Stimulated activated CD4-positive, alpha-beta T cell treated with anti-CD3 and anti-CD28 coated beads, Interleukin-2, amount 100 ng/mL, for 48 hours (primary cell): ENCODE measurements around the gene ZDHHC19.
"Not testable (repeated sequence)": the region's sequence is repeated elsewhere in the genome, so short reads cannot be mapped to it uniquely, and the experiment has no call there.

Experiments used
- DNase-seq, 2 donors: peaks; one replicate each; pipeline ENCODE4 v3.0.0-alpha.2; 2020

ZDHHC19 gene

DNA sequence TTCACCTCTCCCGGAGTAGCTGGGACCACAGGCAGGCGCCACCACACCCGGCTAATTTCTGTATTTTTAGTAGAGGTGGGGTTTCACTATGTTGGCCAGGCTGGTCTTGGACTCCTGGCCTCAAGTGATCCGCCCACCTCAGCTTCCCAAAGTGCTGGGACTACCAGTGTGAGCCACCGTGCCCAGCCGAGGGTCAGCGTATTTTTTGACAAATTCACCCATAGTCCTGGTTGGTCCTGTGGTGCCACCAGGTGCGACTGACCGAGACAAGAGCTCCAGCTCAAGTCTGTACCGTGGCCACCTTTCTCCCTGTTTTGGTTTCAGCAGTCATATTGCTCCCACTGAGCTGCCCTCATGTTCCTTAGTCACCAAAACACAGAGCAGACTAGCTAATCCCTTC lies 13.9 kb upstream of the ZDHHC19 start:
- no peak for DNase-seq

DNA sequence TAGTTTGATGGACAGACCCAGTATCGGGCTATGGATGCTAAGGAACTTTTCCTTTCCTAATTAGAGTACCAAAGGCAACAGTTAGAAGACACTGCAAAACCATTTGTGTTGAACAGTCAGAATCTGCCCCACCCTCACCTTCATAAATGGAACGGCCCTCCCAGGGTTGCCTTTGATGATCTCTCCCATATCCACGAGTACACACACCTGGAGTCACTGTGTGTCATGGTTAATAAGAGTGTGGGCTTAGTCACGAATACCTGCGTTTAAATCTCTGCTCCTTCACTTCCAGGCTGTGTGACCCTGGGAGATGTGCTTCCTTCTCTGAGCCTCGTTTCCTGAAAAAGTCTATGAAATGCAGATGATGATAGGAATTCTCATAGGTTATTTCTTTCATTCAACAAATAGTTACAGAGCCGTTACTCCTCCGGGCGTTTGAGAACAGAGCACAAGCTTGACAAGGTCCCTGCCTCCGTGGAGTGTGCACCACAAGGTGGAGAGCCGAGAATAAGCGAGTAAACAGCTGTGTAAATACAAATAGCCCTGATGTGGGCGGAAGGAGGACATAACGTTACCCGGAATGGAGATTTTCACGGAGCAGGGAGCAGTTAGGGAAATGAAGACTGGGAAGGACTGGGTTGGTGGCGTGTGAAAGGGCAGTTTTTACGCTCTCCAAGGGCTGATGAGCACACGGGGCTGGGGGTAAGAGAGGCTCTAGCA lies 11.8 kb upstream of the ZDHHC19 start:
- no peak for DNase-seq

DNA sequence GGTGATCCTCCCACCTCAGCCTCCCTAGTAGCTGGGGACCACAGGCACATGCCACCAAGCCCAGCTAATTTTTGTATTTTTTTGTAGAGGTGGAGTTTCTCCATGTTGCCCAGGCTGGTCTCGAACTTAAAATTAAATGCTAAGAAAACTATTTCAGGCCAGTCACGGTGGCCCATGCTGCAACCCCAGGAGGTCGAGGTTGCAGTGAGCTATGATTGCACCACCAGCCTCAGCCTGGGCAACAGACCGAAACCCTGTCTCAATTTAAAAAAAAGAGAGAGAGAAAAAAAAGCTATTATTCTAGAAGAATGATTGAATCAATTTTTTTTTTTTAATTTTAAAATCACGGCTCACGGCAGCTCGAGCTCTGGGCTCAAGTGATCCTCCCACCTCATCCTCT lies 9.8 kb upstream of the ZDHHC19 start:
- no peak for DNase-seq

- DNase-seq = no peak
Measured at GRCh38 chr3:196220587-196220986, 9.4 kb upstream of the ZDHHC19 start.

- no peak for DNase-seq
Measured at GRCh38 chr3:196219970-196220311, 8.7 kb upstream of the ZDHHC19 start.

DNA sequence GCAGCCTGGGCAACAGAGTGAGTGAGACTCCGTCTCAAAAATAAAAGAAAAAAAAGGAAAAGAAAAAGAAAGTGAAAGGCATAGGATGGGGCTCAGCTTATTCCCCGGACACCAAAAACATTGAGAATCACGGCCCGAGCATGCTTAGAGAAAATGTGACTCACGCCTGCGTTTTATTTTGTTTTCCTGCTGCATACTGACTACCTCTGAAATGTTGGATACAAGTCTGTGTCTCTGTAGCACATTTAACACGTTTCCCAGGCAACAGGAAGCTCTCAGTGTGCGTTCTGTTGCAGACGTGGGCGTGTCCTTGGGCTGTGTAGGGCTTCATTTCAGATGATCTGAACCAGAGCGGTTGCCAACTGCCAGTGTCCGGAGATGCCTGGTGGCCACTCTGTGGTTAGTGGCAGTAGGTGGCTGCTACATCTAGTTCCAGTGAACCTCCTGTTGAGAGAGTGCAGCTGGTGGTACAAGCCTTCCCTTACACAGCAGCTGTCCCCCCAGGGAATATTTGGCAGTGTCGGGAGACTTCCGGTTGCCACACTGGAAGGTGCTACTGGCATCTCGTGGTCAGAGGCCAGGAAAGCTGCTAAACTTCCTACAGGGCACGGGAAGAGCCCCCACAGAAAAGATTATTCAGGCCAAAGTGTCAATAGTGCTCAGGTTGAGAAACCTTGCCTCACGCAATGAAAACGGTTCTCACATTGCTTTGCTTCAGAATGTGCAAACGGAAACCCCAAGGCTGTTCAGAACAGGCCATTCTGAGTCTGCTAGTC lies 8.2 kb upstream of the ZDHHC19 start:
- DNase-seq = peak; percentile 47

DNA sequence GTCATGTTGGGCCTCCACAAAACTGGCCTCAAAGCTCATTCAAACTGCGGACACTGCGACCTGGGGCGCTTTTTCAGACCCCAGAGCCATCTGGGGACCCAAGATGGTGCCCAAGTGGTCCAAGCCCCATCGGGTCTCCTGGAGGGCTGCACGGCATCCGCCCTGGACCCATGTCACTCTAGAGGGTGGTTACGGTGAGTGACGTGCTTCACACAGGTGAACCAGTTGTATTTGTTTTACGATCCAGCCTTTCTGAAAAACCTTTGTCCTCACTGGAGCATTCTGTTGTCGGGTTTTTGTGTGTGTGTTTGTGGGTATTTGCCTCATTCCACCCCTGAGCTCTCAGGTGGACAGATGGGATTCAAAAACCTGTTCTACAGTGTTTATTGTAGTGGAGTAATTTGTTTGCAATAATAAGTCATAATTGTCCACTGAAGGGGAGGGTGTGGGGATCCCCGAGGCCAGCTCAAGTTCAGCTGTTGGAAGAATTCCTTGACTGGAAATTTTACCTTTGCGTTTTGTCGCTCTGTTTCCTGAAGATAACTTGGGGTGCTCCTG lies 7.0 kb upstream of the ZDHHC19 start:
- no peak for DNase-seq

DNA sequence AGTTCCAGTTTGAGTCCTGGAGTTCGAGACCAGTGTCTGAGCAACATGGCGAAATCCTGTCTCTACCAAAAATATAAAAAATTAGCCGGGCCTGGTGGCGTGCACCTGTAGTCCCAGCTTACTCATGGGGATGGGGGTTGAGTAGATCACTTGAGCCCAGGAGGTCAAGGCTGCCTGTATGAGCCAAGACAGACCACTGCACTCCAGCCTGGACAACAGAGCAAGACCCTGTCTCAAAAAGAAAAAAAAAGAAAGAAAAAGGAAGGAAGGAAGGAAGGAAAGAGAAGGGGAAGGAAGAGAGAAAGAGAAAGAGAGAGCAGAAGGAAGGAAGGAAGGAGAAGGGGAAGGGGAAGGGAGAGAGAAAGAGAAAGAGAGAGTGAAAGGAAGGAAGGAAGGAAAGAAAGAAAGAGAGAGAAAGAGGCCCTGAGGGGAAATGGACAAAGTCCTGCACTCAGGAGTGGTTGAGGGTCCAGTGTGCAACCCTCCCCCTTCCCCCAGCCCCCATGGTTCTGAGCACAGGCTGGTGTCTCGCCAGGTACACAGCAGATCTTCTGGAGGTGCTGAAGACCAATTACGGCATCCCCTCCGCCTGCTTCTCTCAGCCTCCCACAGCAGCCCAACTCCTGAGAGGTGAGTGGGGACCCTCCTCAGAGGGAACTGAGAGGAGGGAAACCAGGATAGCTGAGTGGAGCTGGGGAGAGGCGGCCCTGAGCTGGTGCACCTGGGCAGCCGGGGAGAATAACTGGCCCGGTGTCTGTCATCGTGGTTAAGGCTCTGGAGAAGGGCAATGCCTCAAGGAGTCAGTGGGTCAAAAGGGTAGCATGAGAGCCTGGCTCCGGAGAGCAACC lies 6.3 kb upstream of the ZDHHC19 start:
- no peak for DNase-seq

- DNase-seq = no peak
Measured at GRCh38 chr3:196216681-196217211, 5.5 kb upstream of the ZDHHC19 start.

- DNase-seq = no peak
Measured at GRCh38 chr3:196216089-196216564, 4.9 kb upstream of the ZDHHC19 start, which contains the start of gene SLC51A. Gene SLC51A (plus strand): TSS chr3:196216534. CDS start chr3:196216713, 179 bp downstream.

DNA sequence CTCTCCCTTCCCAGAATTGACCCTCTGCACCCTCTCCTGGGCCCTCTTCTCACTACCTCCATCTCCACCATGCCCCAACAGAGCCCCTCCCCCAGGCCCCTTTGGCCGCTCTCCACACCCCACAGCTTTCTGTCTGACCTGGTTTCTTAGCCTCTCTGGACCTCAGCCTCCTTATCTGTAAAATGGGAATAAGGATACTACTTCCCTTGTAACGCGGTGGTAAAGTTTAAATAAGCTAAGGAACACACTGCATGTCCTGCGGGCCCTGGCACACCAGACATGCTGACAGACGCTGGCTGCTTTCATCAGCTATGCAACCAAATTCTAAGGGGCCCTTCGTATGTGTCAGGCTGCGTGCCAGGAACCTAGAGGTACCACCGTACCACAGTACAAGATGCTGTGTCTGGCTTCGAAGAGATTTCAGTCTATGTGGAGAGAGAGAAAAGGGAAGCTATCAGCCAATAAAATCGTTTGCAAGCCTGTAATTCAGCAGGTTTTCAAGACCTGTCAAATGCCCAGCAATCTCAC lies 4.4 kb upstream of the ZDHHC19 start:
- no peak for DNase-seq

DNA sequence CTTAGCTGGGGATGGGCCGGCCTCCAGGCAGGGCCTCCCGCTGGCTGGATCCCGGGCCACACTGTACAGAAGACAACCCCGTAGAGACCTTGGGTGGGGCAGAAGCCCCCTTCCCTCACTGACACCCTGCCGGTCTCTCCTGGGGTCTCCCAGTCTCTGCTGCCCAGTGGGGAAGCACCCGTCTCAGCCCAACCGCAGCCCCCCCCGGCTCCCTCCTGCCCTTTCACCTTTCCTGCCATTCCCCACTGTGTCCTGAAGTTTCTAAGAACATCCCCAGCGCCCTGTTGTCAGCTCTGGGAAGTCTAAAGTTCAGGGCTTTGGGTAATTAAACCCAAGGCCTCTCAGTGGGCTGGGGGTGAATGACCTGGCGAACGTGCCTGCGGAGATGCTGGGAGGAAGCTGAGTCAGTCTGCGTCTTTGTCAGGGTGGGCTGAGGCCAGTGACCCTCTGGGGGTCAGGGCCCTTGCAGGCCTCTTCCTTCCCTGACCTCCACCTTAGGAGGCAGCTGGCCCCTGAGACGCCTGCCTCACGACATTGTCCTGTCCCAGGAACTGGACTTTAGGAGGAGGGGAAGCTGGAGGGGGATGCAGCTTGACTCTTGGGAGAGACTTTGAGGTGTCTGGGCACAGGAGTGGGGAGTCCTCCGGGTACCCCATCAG lies 3.7 kb upstream of the ZDHHC19 start:
- DNase-seq = no peak

DNA sequence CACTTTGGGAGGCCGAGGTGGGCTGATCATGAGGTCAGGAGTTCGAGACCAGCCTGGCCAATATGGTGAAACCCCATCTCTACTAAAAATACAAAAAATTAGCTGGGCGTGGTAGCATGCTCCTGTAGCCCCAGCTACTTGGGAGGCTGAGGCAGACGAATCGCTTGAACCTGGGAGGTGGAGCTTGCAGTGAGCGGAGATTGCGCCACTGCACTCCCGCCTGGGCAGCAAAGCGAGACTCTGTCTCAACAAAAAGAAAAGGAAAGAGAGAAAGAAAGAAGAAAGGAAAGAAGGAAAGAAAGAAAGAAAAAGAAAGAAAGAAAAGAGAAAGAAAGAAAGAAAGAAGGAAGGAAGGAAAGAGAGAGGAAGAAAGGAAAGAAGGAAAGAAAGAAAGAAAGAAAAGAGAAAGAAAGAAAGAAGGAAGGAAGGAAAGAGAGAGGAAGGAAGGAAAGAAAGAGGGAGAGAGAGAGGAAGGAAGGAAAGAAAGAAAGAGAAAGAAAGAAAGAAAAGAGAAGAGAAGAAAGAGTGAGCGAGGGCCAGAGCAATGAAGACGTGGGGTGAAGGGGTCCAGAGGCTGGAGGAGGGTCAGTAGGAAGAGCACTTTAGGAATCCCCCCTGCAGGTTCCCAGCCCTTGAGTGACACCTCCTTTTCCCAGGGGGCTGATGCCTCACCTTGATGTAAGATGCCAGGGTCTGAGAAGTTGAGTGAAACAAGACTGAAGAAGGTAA lies 1.1 kb downstream of the ZDHHC19 start:
- DNase-seq = not testable (repeated sequence)

GRCh38 chr3:196208942-196209695 lies 2.1 kb downstream of the ZDHHC19 start:
- DNase-seq = no peak

- peak; percentile 50 to 64 for DNase-seq
Measured at GRCh38 chr3:196207833-196208607, 3.2 kb downstream of the ZDHHC19 start.

- no peak for DNase-seq
Measured at GRCh38 chr3:196207159-196207832, 3.9 kb downstream of the ZDHHC19 start.

- not testable (repeated sequence) for DNase-seq
Measured at GRCh38 chr3:196205442-196206205, 5.6 kb downstream of the ZDHHC19 start.

DNA sequence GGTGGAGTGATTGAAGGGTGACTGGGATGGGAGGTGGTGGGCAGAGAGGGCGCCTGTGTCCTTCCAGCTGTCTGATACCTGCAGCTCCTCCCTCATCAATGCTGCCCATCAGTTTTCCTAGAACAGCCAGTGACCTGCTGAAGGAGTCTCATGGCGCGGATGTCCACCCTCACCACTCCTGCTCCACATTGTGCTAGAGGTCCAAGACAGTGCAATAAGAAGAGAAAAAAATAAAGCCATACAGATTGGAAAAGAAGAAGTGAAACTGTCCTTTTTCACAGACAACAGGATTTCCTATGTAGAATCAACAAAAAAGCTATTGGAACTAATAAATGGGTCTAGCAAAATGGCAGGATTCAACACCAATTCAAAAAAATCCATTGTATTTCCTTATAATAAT lies 7.4 kb downstream of the ZDHHC19 start:
- no peak for DNase-seq
